ENCODE results near the gene DHX30.

DNA sequence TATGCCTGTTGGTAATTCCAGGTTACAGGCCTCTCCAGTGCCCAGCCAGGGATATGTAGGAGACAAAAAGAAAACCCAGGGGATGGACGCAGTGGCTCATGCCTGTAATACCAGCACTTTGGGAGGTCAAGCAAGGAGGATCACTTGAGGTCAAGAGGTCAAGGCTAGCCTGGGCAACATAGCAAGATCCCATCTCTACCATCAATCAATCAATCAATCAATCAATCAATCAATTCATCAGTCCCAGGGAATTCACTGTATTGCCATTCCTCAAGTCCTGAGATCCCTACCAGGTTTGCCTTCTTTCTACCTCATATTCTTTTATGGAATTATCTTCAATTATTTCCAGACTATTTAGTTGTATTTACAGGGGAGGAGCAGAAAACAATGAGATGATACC lies 82.2 kb downstream of the DHX30 start:
- TF ChIP-seq, protein P1, sequence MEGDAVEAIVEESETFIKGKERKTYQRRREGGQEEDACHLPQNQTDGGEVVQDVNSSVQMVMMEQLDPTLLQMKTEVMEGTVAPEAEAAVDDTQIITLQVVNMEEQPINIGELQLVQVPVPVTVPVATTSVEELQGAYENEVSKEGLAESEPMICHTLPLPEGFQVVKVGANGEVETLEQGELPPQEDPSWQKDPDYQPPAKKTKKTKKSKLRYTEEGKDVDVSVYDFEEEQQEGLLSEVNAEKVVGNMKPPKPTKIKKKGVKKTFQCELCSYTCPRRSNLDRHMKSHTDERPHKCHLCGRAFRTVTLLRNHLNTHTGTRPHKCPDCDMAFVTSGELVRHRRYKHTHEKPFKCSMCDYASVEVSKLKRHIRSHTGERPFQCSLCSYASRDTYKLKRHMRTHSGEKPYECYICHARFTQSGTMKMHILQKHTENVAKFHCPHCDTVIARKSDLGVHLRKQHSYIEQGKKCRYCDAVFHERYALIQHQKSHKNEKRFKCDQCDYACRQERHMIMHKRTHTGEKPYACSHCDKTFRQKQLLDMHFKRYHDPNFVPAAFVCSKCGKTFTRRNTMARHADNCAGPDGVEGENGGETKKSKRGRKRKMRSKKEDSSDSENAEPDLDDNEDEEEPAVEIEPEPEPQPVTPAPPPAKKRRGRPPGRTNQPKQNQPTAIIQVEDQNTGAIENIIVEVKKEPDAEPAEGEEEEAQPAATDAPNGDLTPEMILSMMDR (IDR thresholded peaks at IDR 0.05) = no peak
- TF ChIP-seq EZH2phosphoT487 (IDR thresholded peaks at IDR 0.05) = no peak

Data from neural progenitor cell (in vitro differentiated cells).